K562 (cell line): ENCODE measurements around the gene GPR176. TPM values are rescaled to one million over a fixed set of nuclear protein-coding genes. Genes with fewer than 3 reads are reported as not detected.

Experiments
- CEBPG ChIP-seq, 3 experiments: fragments of 200-800 bp in 1 of 3; sonication (Bioruptor generic) in 1 of 3; sonication (generic) in 1 of 3; formaldehyde crosslinking in 1 of 3; IDR thresholded peaks in 2 of 3; conservative IDR thresholded peaks in 1 of 3; 2 replicates each; pipeline versions ENCODE4 v1.6.1 to v1.8.0; 2016 to 2022; ENCODE audit warnings: missing compliant biosample characterization in 2 of 3, missing genetic modification characterization in 2 of 3, mild to moderate bottlenecking in 1 of 3, missing genetic modification reagents in 1 of 3
- FOXA3 ChIP-seq, 2 experiments: fragments of 450-650 bp in 1 of 2; sonication (generic) in 1 of 2; formaldehyde crosslinking; IDR thresholded peaks in 1 of 2; conservative IDR thresholded peaks in 1 of 2; 2 replicates each; pipeline versions ENCODE4 v1.4.0 to v1.8.0; 2020 to 2022; ENCODE audit warnings: mild to moderate bottlenecking in 2 of 2, missing genetic modification reagents in 1 of 2
- GTF2E2 ChIP-seq: fragments of 200-800 bp; sonication (Bioruptor generic); IDR thresholded peaks from 2 replicates; pipeline ENCODE4 v1.6.1; 2016; ENCODE audit warnings: missing genetic modification characterization, missing compliant biosample characterization
- MAFG ChIP-seq: fragments of 450-650 bp; conservative IDR thresholded peaks from 2 replicates; pipeline ENCODE4 v1.6.1; 2016; ENCODE audit warnings: missing genetic modification characterization, missing compliant biosample characterization
- MTF1 ChIP-seq: fragments of 250-450 bp; sonication (Bioruptor Pico); IDR thresholded peaks from 2 replicates; pipeline ENCODE4 v1.9.0; 2021; ENCODE audit warnings: moderate library complexity, mild to moderate bottlenecking, inconsistent platforms, borderline replicate concordance
- MYC ChIP-seq, 2 experiments: fragments of 250-450 bp in 1 of 2; sonication (Bioruptor Pico) in 1 of 2; IDR thresholded peaks; 2 replicates each; pipeline versions ENCODE4 v1.5.1 to v1.6.1; 2012 to 2021; ENCODE audit warnings: low read depth in 2 of 2, borderline replicate concordance in 1 of 2, improper control_type of control experiment in 1 of 2, low read length in 1 of 2, mild to moderate bottlenecking in 1 of 2, moderate library complexity in 1 of 2
- NCOR1 ChIP-seq: fragments of 450-650 bp; IDR thresholded peaks from 2 replicates; pipeline ENCODE4 v1.6.1; 2016; ENCODE audit warnings: mild to moderate bottlenecking, moderate library complexity
- PYGO2 ChIP-seq: fragments of 450-650 bp; IDR thresholded peaks from 2 replicates; pipeline ENCODE4 v1.6.1; 2016; ENCODE audit warnings: mild to moderate bottlenecking, missing genetic modification characterization, moderate library complexity, missing compliant biosample characterization
- RFX7 ChIP-seq: fragments of 250-450 bp; sonication (Bioruptor Pico); IDR thresholded peaks from 2 replicates; pipeline ENCODE4 v1.5.1; 2021; ENCODE audit warnings: mild to moderate bottlenecking
- TCF3 ChIP-seq: sonication (generic); formaldehyde crosslinking; IDR thresholded peaks from 2 replicates; pipeline ENCODE4 v1.4.0; 2020; ENCODE audit warnings: mild to moderate bottlenecking, missing genetic modification reagents
- ZSCAN32 ChIP-seq: fragments of 450-650 bp; formaldehyde crosslinking; IDR thresholded peaks from 2 replicates; pipeline ENCODE4 v1.4.0; 2020; ENCODE audit warnings: mild to moderate bottlenecking, moderate library complexity
- polyA plus RNA-seq, 8 experiments: library from polyadenylated mRNA; depleted of rRNA in 4 of 8; stranded (reverse) in 5 of 8; unstranded in 3 of 8; fragments of >200 nt; fragmentation: Nextera tagmentation in 2 of 8; fragmentation: Illumina TruSeq in 1 of 8; extraction: Ambion mirVana in 2 of 8; extraction: Trizol in 1 of 8; gene quantifications; 2 replicates each; pipeline versions ENCODE4 v1.2.1 to v1.2.3, GENCODE V29; 2011 to 2014; ENCODE audit warnings: inconsistent platforms in 1 of 8, missing spikeins in 1 of 8
- total RNA-seq, 7 experiments: library from RNA; depleted of rRNA in 6 of 7; stranded (reverse); fragments of >200 nt in 6 of 7; fragmentation: Illumina TruSeq in 2 of 7; extraction: Trizol in 2 of 7; gene quantifications; 2 replicates each; pipeline versions ENCODE4 v1.2.1 to v1.2.3, GENCODE V29; 2011 to 2021; ENCODE audit warnings: low replicate concordance in 1 of 7
- TF ChIP-seq, protein P1 (sequence below), 3 experiments: IDR thresholded peaks in 2 of 3; conservative IDR thresholded peaks in 1 of 3; 2 replicates each; pipeline ENCODE4 v1.5.1; 2011 to 2012; ENCODE audit warnings: low read length in 3 of 3, mild to moderate bottlenecking in 3 of 3, control low read depth in 2 of 3, improper control_type of control experiment in 1 of 3, inconsistent platforms in 1 of 3, low read depth in 1 of 3, mixed read lengths in 1 of 3, moderate library complexity in 1 of 3; ENCODE audit not compliant: insufficient read depth in 2 of 3
- TF ChIP-seq, protein P2 (sequence below): fragments of 450-650 bp; IDR thresholded peaks from 2 replicates; pipeline ENCODE4 v1.7.1; 2018; ENCODE audit warnings: mild to moderate bottlenecking, low read depth; ENCODE audit not compliant: partially characterized antibody
- TF ChIP-seq, protein P3 (sequence below): fragments of 250-450 bp; sonication (Bioruptor Pico); IDR thresholded peaks from 2 replicates; pipeline ENCODE4 v1.8.0; 2022; ENCODE audit warnings: inconsistent platforms, mild to moderate bottlenecking, moderate library complexity, borderline replicate concordance
- TF ChIP-seq, protein P4 (sequence below): fragments of 250-450 bp; sonication (Bioruptor Pico); IDR thresholded peaks from 2 replicates; pipeline ENCODE4 v1.5.0; 2021
- TF ChIP-seq, protein P5 (sequence below): fragments of 250-450 bp; sonication (Bioruptor Pico); IDR thresholded peaks from 2 replicates; pipeline ENCODE4 v1.8.0; 2021; ENCODE audit warnings: moderate library complexity, mild to moderate bottlenecking, inconsistent platforms

GPR176 gene
- total and polyA plus RNA-seq, 9 of the 15 experiments (the other 6 are each of a cell fraction or from before 2014, with no cell fraction given) = 0.03 to 1.2 (median 0.76) TPM

DNA sequence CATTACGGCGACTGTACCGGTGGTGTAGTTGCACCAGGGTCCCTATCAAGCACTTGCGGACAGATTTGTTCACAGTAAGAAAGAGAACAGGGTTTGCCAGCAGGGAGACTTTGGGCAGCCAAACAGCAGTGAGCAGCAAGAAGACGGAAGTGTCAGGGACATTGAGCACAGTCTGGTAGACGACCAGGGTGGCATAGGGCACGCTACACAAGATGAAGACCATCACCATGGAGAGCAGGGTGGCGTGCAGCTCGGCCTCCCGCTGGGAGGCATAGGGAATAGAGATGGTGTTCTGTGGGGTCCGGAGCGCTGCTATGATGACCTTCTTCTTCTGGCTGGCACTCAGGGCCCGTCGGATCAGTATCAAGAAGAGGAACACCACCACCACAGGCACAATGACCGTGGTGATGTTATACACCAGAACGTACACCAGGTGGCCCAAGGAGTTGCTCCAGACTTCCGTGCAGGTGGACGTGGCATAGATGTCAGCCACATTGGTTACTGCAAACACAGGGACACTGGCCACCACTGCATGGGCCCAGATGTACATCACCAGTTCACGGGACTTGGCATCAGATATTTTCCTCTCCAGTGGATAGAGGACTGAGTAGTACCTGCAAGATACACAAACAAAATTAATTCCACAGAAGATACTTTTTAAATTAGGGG, 118.3 kb downstream of the GPR176 start (continued):
- TF ChIP-seq, protein P1, sequence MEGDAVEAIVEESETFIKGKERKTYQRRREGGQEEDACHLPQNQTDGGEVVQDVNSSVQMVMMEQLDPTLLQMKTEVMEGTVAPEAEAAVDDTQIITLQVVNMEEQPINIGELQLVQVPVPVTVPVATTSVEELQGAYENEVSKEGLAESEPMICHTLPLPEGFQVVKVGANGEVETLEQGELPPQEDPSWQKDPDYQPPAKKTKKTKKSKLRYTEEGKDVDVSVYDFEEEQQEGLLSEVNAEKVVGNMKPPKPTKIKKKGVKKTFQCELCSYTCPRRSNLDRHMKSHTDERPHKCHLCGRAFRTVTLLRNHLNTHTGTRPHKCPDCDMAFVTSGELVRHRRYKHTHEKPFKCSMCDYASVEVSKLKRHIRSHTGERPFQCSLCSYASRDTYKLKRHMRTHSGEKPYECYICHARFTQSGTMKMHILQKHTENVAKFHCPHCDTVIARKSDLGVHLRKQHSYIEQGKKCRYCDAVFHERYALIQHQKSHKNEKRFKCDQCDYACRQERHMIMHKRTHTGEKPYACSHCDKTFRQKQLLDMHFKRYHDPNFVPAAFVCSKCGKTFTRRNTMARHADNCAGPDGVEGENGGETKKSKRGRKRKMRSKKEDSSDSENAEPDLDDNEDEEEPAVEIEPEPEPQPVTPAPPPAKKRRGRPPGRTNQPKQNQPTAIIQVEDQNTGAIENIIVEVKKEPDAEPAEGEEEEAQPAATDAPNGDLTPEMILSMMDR (IDR thresholded peaks at IDR 0.05 in 2 of 3, conservative IDR thresholded peaks at IDR 0.05 in 1 of 3; ENCODE audit: insufficient read depth in 2 of 3, low read depth in 1 of 3, low read length in 3 of 3) = peak; percentile 61 to 71 (median 67)
- TF ChIP-seq, protein P2, sequence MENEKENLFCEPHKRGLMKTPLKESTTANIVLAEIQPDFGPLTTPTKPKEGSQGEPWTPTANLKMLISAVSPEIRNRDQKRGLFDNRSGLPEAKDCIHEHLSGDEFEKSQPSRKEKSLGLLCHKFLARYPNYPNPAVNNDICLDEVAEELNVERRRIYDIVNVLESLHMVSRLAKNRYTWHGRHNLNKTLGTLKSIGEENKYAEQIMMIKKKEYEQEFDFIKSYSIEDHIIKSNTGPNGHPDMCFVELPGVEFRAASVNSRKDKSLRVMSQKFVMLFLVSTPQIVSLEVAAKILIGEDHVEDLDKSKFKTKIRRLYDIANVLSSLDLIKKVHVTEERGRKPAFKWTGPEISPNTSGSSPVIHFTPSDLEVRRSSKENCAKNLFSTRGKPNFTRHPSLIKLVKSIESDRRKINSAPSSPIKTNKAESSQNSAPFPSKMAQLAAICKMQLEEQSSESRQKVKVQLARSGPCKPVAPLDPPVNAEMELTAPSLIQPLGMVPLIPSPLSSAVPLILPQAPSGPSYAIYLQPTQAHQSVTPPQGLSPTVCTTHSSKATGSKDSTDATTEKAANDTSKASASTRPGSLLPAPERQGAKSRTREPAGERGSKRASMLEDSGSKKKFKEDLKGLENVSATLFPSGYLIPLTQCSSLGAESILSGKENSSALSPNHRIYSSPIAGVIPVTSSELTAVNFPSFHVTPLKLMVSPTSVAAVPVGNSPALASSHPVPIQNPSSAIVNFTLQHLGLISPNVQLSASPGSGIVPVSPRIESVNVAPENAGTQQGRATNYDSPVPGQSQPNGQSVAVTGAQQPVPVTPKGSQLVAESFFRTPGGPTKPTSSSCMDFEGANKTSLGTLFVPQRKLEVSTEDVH = no peak
- TF ChIP-seq MTF1 (CRISPR knock-in tag) (no peak), ZSCAN32 (CRISPR knock-in tag) (no peak), MYC (IDR thresholded peaks at IDR 0.05; ENCODE audit: low read depth, low read length) (no peak), MYC (CRISPR knock-in tag; IDR thresholded peaks at IDR 0.05; ENCODE audit: borderline replicate concordance, low read depth) (no peak), GTF2E2 (no peak), TCF3 (CRISPR knock-in tag) (no peak), RFX7 (CRISPR knock-in tag) (no peak), PYGO2 (tag) (no peak), FOXA3 (CRISPR knock-in tag; conservative IDR thresholded peaks at IDR 0.05 in 1 of 2, IDR thresholded peaks at IDR 0.05 in 1 of 2) (no peak), CEBPG (CRISPR knock-in tag; IDR thresholded peaks at IDR 0.05) (no peak), CEBPG (tag; conservative IDR thresholded peaks at IDR 0.05 in 1 of 2, IDR thresholded peaks at IDR 0.05 in 1 of 2) (no peak), MAFG (tag) (no peak), NCOR1 (no peak)
- TF ChIP-seq, protein P3, sequence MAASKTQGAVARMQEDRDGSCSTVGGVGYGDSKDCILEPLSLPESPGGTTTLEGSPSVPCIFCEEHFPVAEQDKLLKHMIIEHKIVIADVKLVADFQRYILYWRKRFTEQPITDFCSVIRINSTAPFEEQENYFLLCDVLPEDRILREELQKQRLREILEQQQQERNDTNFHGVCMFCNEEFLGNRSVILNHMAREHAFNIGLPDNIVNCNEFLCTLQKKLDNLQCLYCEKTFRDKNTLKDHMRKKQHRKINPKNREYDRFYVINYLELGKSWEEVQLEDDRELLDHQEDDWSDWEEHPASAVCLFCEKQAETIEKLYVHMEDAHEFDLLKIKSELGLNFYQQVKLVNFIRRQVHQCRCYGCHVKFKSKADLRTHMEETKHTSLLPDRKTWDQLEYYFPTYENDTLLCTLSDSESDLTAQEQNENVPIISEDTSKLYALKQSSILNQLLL (CRISPR knock-in tag) = no peak
- TF ChIP-seq, protein P4, sequence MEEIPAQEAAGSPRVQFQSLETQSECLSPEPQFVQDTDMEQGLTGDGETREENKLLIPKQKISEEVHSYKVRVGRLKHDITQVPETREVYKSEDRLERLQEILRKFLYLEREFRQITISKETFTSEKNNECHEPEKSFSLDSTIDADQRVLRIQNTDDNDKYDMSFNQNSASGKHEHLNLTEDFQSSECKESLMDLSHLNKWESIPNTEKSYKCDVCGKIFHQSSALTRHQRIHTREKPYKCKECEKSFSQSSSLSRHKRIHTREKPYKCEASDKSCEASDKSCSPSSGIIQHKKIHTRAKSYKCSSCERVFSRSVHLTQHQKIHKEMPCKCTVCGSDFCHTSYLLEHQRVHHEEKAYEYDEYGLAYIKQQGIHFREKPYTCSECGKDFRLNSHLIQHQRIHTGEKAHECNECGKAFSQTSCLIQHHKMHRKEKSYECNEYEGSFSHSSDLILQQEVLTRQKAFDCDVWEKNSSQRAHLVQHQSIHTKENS (CRISPR knock-in tag) = no peak
- TF ChIP-seq, protein P5, sequence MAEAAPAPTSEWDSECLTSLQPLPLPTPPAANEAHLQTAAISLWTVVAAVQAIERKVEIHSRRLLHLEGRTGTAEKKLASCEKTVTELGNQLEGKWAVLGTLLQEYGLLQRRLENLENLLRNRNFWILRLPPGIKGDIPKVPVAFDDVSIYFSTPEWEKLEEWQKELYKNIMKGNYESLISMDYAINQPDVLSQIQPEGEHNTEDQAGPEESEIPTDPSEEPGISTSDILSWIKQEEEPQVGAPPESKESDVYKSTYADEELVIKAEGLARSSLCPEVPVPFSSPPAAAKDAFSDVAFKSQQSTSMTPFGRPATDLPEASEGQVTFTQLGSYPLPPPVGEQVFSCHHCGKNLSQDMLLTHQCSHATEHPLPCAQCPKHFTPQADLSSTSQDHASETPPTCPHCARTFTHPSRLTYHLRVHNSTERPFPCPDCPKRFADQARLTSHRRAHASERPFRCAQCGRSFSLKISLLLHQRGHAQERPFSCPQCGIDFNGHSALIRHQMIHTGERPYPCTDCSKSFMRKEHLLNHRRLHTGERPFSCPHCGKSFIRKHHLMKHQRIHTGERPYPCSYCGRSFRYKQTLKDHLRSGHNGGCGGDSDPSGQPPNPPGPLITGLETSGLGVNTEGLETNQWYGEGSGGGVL (CRISPR knock-in tag) = no peak
